ENCODE data around the gene SPACA9.

- TF ChIP-seq POLR2A (IDR thresholded peaks at IDR 0.05; ENCODE audit: low read depth, low read length) = no peak
- no peak for TF ChIP-seq POLR2AphosphoS5 (IDR thresholded peaks at IDR 0.05; ENCODE audit: low read depth, low read length)
- no peak for TF ChIP-seq SPI1 (IDR thresholded peaks at IDR 0.05; ENCODE audit: low read depth, low read length)
- TF ChIP-seq TAF1 (IDR thresholded peaks at IDR 0.05; ENCODE audit: low read depth, low read length) = no peak
These were observed 15.6 kb upstream of the SPACA9 start for GRCh38 chr9:132863096-132863495.

All from GM12891 (cell line).